B cell (primary cell): ENCODE measurements around the gene UNC5B.

ENCODE experiments used
- EZH2 ChIP-seq: IDR thresholded peaks from 2 replicates; pipeline ENCODE4 v1.6.1; 2012; ENCODE audit warnings: borderline replicate concordance, low read depth, mild to moderate bottlenecking, moderate library complexity, low read length; ENCODE audit not compliant: insufficient read depth, poor library complexity, severe bottlenecking
- TF ChIP-seq, protein P1 (sequence below): fragments of 200-600 bp; IDR thresholded peaks from one replicate; pipeline ENCODE4 v1.8.0; 2022; ENCODE audit warnings: antibody characterized with exemption, mild to moderate bottlenecking

DNA sequence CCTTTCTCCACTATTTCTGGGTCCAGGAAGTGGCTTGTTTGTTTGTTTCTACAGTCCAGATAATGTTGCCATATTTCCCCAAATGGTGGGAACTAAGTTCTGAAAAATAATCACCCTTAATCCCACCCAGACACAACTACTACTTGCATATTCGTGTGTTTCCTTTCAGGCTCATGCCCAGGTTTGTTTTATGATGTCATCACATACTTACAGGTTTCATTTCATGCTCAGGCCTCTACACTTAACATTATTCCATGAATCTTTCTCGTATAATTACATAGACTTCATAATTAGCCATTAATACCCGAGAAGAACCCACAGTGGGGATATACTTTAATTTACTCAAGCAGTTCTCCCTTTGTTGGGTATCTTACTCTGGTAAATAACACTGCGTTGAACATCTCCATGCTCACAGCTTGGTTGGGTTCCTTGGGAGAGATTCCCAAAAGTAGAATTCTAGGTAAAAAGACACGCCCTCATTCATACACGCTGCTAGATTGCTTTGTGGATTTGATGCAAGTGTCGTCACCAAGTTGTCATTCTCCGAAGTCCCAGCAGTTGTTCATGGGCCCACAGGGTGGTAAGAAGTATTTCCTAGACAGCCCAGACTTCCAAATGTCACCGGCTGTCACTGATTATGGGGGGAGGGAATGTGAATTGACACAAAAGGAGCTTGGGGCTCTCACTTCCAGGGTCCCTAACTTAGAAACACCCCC is 42.6 kb downstream of the UNC5B start:
- TF ChIP-seq, protein P1, sequence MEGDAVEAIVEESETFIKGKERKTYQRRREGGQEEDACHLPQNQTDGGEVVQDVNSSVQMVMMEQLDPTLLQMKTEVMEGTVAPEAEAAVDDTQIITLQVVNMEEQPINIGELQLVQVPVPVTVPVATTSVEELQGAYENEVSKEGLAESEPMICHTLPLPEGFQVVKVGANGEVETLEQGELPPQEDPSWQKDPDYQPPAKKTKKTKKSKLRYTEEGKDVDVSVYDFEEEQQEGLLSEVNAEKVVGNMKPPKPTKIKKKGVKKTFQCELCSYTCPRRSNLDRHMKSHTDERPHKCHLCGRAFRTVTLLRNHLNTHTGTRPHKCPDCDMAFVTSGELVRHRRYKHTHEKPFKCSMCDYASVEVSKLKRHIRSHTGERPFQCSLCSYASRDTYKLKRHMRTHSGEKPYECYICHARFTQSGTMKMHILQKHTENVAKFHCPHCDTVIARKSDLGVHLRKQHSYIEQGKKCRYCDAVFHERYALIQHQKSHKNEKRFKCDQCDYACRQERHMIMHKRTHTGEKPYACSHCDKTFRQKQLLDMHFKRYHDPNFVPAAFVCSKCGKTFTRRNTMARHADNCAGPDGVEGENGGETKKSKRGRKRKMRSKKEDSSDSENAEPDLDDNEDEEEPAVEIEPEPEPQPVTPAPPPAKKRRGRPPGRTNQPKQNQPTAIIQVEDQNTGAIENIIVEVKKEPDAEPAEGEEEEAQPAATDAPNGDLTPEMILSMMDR, result no peak
- TF ChIP-seq EZH2, result no peak
